ENCODE measurements around the gene PRDM15. TPM values are rescaled to one million over a fixed set of nuclear protein-coding genes. Genes with fewer than 3 reads are reported as not detected.

Gene PRDM15
- total and polyA plus RNA-seq, 8 donors, result 6.2 to 10.0 (median 7.3) TPM

- ATAC-seq (no peak), DNase-seq (no peak)
- Histone ChIP-seq H3K9me3 (no peaks in the 10 kb centered on the region), H3K4me3 (no peak overlapping the region), H3K27me3 (no peaks in the 10 kb centered on the region), H3K36me3 (peaks cover 0 to 85% of the 10 kb centered on the region in 2 donors), H3K27ac (no peak overlapping the region), H3K4me1 (no peaks in the 10 kb centered on the region)
- TF ChIP-seq CTCF (IDR thresholded peaks at IDR 0.05), result no peak
- intact Hi-C loops (cut with DNase I), result no loop called here
Measured at GRCh38 chr21:41908829-41909228, 29.7 kb upstream of the PRDM15 start.

- DNase-seq (peak in 1 of 4 donors; percentile 67), ATAC-seq (no peak)
- Histone ChIP-seq H3K4me3 (no peak overlapping the region), H3K36me3 (peaks cover 0 to 76% of the 10 kb centered on the region in 2 donors), H3K4me1 (no peaks in the 10 kb centered on the region), H3K27ac (no peak overlapping the region), H3K9me3 (no peaks in the 10 kb centered on the region), H3K27me3 (no peaks in the 10 kb centered on the region)
- no peak for TF ChIP-seq CTCF (IDR thresholded peaks at IDR 0.05)
- intact Hi-C loops (cut with DNase I), result no loop called here
Measured at GRCh38 chr21:41907496-41908258, 28.5 kb upstream of the PRDM15 start.

GRCh38 chr21:41906770-41907169, 27.6 kb upstream of the PRDM15 start:
- Histone ChIP-seq H3K27ac (no peak overlapping the region), H3K9me3 (no peaks in the 10 kb centered on the region), H3K27me3 (no peaks in the 10 kb centered on the region), H3K4me3 (no peak overlapping the region), H3K4me1 (no peaks in the 10 kb centered on the region), H3K36me3 (peaks cover 0 to 74% of the 10 kb centered on the region in 2 donors)
- no peak for TF ChIP-seq CTCF (IDR thresholded peaks at IDR 0.05)
- ATAC-seq (no peak), DNase-seq (peak in 1 of 4 donors; percentile 70)
- intact Hi-C loops (cut with DNase I), result no loop called here

GRCh38 chr21:41903559-41904351, 24.6 kb upstream of the PRDM15 start:
- intact Hi-C loops (cut with DNase I), result no loop called here
- DNase-seq (no peak), ATAC-seq (no peak)
- Histone ChIP-seq H3K27ac (no peak overlapping the region), H3K4me1 (no peaks in the 10 kb centered on the region), H3K4me3 (no peak overlapping the region), H3K27me3 (no peaks in the 10 kb centered on the region), H3K9me3 (no peaks in the 10 kb centered on the region), H3K36me3 (peaks cover 0 to 79% of the 10 kb centered on the region in 2 donors)
- TF ChIP-seq CTCF (IDR thresholded peaks at IDR 0.05), result no peak

- intact Hi-C loops (cut with DNase I), result no loop called here
- no peaks in the 10 kb centered on the region for H3K9me3 ChIP-seq
- ATAC-seq (no peak), DNase-seq (no peak)
- TF ChIP-seq CTCF (IDR thresholded peaks at IDR 0.05), result no peak
- no peaks in the 10 kb centered on the region for H3K27me3 ChIP-seq
- H3K36me3 ChIP-seq, result peaks cover 0 to 81% of the 10 kb centered on the region in 2 donors
- H3K4me3 ChIP-seq, result no peak overlapping the region
- H3K27ac ChIP-seq, result no peak overlapping the region
- no peaks in the 10 kb centered on the region for H3K4me1 ChIP-seq
Measured at GRCh38 chr21:41902946-41903345, 23.8 kb upstream of the PRDM15 start.

All from left lung (tissue), 10 donors.